GM12878 (cell line): ENCODE measurements around the gene CD180. TPM values are rescaled to one million over a fixed set of nuclear protein-coding genes. Genes with fewer than 3 reads are reported as not detected.

Experiments used
- ATAC-seq: fragments of 200-7000 bp; cut with Tn5 transposase; 3 replicates; pipeline ENCODE4 v1.9.1; 2020; ENCODE audit warnings: mild to moderate bottlenecking, moderate library complexity
- BruUV-seq: library from RNA; stranded (reverse); fragments of 400-500 nt; replicated peaks from 2 replicates; lab custom pipeline; 2021; lab: Mats Ljungman, UMichigan
- CTCF ChIA-PET: fragments of 300-600 bp; sonication (Branson Sonifier 250); formaldehyde crosslinking; extraction: SDS; loops from one replicate; lab custom pipeline; 2021; ENCODE audit warnings: inconsistent platforms; lab: Yijun Ruan, JAX
- POLR2A ChIA-PET: fragments of 350-600 bp; formaldehyde crosslinking; extraction: SDS; loops from one replicate; lab custom pipeline; 2021; ENCODE audit warnings: inconsistent platforms; lab: Charles Lee
- RAD21 ChIA-PET: fragments of 300-600 bp; sonication (Branson Sonifier 250); formaldehyde crosslinking; loops from one replicate; lab custom pipeline; 2023; ENCODE audit warnings: antibody characterized with exemption; ENCODE audit not compliant: unreplicated experiment; lab: Charles Lee
- SMC1A ChIA-PET: fragments of 300-600 bp; sonication (Branson Sonifier 250); formaldehyde crosslinking; loops from one replicate; lab custom pipeline; 2023; ENCODE audit not compliant: unreplicated experiment, uncharacterized antibody; lab: Charles Lee
- DNase-seq: peaks from one replicate; pipeline ENCODE4 v3.0.0-alpha.2; 2011; ENCODE audit warnings: low read depth, low spot score
- FAIRE-seq: peaks from 3 replicates; lab custom pipeline; 2011; peaks lifted over from hg19 to GRCh38; lab: Jason Lieb, UNC
- H2AFZ ChIP-seq: 2 replicates; pipeline ENCODE4 v1.6.0; 2011; ENCODE audit warnings: low read depth, low read length, control low read depth; ENCODE audit not compliant: control insufficient read depth
- H3K27ac ChIP-seq: 2 replicates; pipeline ENCODE4 v1.5.1; 2011; ENCODE audit warnings: control low read depth; ENCODE audit not compliant: control insufficient read depth, insufficient read depth
- H3K27me3 ChIP-seq, 2 experiments: replicated peaks in 1 of 2; 2 replicates each; pipeline versions ENCODE4 v1.6.0 to v1.6.1; 2011; ENCODE audit warnings: low read length in 1 of 2; ENCODE audit not compliant: control insufficient read depth in 2 of 2, insufficient read depth in 2 of 2
- H3K36me3 ChIP-seq, 2 experiments: 2 replicates each; pipeline ENCODE4 v1.5.1; 2011; ENCODE audit warnings: low read length in 1 of 2; ENCODE audit not compliant: control insufficient read depth in 2 of 2, insufficient read depth in 2 of 2
- H3K4me1 ChIP-seq: 2 replicates; pipeline ENCODE4 v1.6.1; 2011; ENCODE audit warnings: mild to moderate bottlenecking, low read length, moderate library complexity, mixed read lengths; ENCODE audit not compliant: control insufficient read depth, insufficient read depth
- H3K4me2 ChIP-seq: 2 replicates; pipeline ENCODE4 v1.6.0; 2011; ENCODE audit warnings: control low read depth; ENCODE audit not compliant: control insufficient read depth, insufficient read depth
- H3K4me3 ChIP-seq: fragments of 200-600 bp; sonication (generic); 2 replicates; pipeline ENCODE4 v1.5.1; 2016
- H3K79me2 ChIP-seq: 2 replicates; pipeline ENCODE4 v1.6.0; 2011; ENCODE audit warnings: low read length; ENCODE audit not compliant: control insufficient read depth, insufficient read depth
- H3K9ac ChIP-seq: 2 replicates; pipeline ENCODE4 v1.8.0; 2011; ENCODE audit warnings: low read length, control low read depth, mixed read lengths; ENCODE audit not compliant: control insufficient read depth, insufficient read depth
- H3K9me3 ChIP-seq: replicated peaks from 3 replicates; pipeline ENCODE4 v1.5.1; 2011; ENCODE audit warnings: mild to moderate bottlenecking, low read length; ENCODE audit not compliant: control insufficient read depth, insufficient read depth
- H4K20me1 ChIP-seq: 2 replicates; pipeline ENCODE4 v1.6.0; 2011; ENCODE audit not compliant: control insufficient read depth, insufficient read depth
- ATF7 ChIP-seq: fragments of 450-650 bp; IDR thresholded peaks from 2 replicates; pipeline ENCODE4 v1.6.1; 2016; ENCODE audit warnings: low read depth, mild to moderate bottlenecking
- CHD4 ChIP-seq: fragments of 200-600 bp; sonication (generic); IDR thresholded peaks from 2 replicates; pipeline ENCODE4 v1.6.1; 2016; ENCODE audit warnings: mild to moderate bottlenecking
- EP300 ChIP-seq, 2 experiments: fragments of 150-350 bp in 1 of 2; IDR thresholded peaks; 2 replicates each; pipeline ENCODE4 v1.6.1; 2011 to 2012; ENCODE audit warnings: low read depth in 2 of 2, low read length in 2 of 2, borderline replicate concordance in 1 of 2, improper control_type of control experiment in 1 of 2, inconsistent platforms in 1 of 2; ENCODE audit not compliant: control insufficient read depth in 1 of 2
- GABPA ChIP-seq: IDR thresholded peaks from 2 replicates; pipeline ENCODE4 v1.6.1; 2014; ENCODE audit warnings: antibody characterized with exemption, low read depth, mild to moderate bottlenecking, inconsistent platforms
- GATAD2B ChIP-seq: fragments of 450-650 bp; conservative IDR thresholded peaks from 2 replicates; pipeline ENCODE4 v1.6.1; 2017; ENCODE audit warnings: low read depth, mild to moderate bottlenecking, moderate library complexity
- KAT2A ChIP-seq: conservative IDR thresholded peaks from 2 replicates; pipeline ENCODE4 v1.6.1; 2011; ENCODE audit warnings: low read depth, low read length; ENCODE audit not compliant: control insufficient read depth
- LARP7 ChIP-seq: fragments of 450-650 bp; IDR thresholded peaks from 2 replicates; pipeline ENCODE4 v1.6.1; 2017; ENCODE audit warnings: mild to moderate bottlenecking
- MEF2A ChIP-seq: IDR thresholded peaks from 2 replicates; pipeline ENCODE4 v1.6.1; 2011; ENCODE audit warnings: low read depth, mild to moderate bottlenecking, low read length, moderate library complexity; ENCODE audit not compliant: insufficient read depth
- NFIC ChIP-seq: IDR thresholded peaks from 2 replicates; pipeline ENCODE4 v1.6.1; 2012; ENCODE audit warnings: low read depth, mild to moderate bottlenecking, inconsistent platforms, low read length, moderate library complexity
- PKNOX1 ChIP-seq: fragments of 450-650 bp; IDR thresholded peaks from 2 replicates; pipeline ENCODE4 v1.6.1; 2016; ENCODE audit warnings: mild to moderate bottlenecking
- RBBP5 ChIP-seq: fragments of 200-600 bp; sonication (generic); conservative IDR thresholded peaks from 2 replicates; pipeline ENCODE4 v1.6.1; 2016
- RELA ChIP-seq: fragments of 450-650 bp; IDR thresholded peaks from 2 replicates; pipeline ENCODE4 v1.8.0; 2014; ENCODE audit warnings: borderline replicate concordance; ENCODE audit not compliant: partially characterized antibody
- SKIL ChIP-seq: fragments of 450-650 bp; IDR thresholded peaks from 2 replicates; pipeline ENCODE4 v1.6.1; 2017; ENCODE audit warnings: mild to moderate bottlenecking, low read depth, inconsistent platforms; ENCODE audit not compliant: poor library complexity, severe bottlenecking
- SMAD5 ChIP-seq: IDR thresholded peaks from 2 replicates; pipeline ENCODE4 v1.6.1; 2016; ENCODE audit warnings: antibody characterized with exemption, low read depth
- SP1 ChIP-seq: IDR thresholded peaks from one replicate; pipeline ENCODE4 v1.6.1; 2011; ENCODE audit warnings: low read depth, low read length
- TCF12 ChIP-seq: IDR thresholded peaks from 2 replicates; pipeline ENCODE4 v1.6.1; 2011; ENCODE audit warnings: low read depth, mild to moderate bottlenecking, low read length
- WGBS: methylation state at CpG from one replicate; pipeline ENCODE4 v1.1.6; 2016; ENCODE audit warnings: low lambda C conversion rate; ENCODE audit not compliant: insufficient replicate concordance, insufficient coverage; ENCODE audit errors: missing lambda C conversion rate; 5-methylcytosine and 5-hydroxymethylcytosine counted together
- in situ Hi-C: fragments of 300-500 bp; cut with MboI; formaldehyde crosslinking; loops from 9 replicates; pipeline ENCODE4 v1.14.3; 2018; ENCODE audit warnings: mixed read lengths
- intact Hi-C: fragments of 100-400 bp; cut with micrococcal nuclease; formaldehyde crosslinking; loops from one replicate; pipeline ENCODE4 v1.14.2; 2022; ENCODE audit not compliant: unreplicated experiment
- polyA plus RNA-seq, 11 experiments: library from polyadenylated mRNA; depleted of rRNA in 4 of 11; unstranded in 6 of 11; stranded (reverse) in 5 of 11; fragments of >200 nt; fragmentation: Nextera tagmentation in 4 of 11; fragmentation: Illumina TruSeq in 1 of 11; extraction: Ambion mirVana in 4 of 11; extraction: Trizol in 1 of 11; gene quantifications; 1 replicate in 1 of 11; 2 replicates in 10 of 11; pipeline versions ENCODE4 v1.2.1 to v1.2.3, GENCODE V29; 2011 to 2016; ENCODE audit warnings: inconsistent platforms in 2 of 11, missing spikeins in 2 of 11, low read depth in 1 of 11
- total RNA-seq, 4 experiments: library from RNA; depleted of rRNA in 3 of 4; stranded (reverse); fragments of >200 nt in 3 of 4; fragmentation: Illumina TruSeq in 1 of 4; extraction: Trizol in 1 of 4; gene quantifications; 2 replicates each; pipeline versions ENCODE4 v1.2.1 to v1.2.3, GENCODE V29; 2013 to 2021

The CD180 gene
- total and polyA plus RNA-seq, 10 of the 15 experiments (the other 5 are each of a cell fraction or from before 2014, with no cell fraction given), result 0.22 to 9.7 (median 2.9) TPM

DNA sequence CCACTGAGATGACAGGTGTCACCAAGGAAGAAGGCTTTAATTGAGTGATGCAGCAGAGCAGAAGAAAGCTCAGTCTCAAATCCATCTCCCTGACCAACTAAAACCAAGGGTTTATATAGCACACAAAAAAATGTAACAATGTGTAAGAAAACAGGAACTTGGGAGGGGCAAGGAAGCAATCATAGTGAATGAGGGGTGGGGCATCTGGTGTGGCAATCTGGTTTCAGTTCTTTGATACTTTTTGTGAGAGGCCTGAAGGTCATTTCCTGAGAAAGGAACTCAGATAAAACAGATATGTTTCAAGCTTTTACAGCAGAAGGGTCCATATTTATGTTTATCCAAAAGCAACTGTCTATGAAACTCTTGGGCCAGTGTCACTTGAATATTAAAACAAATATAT is 19.7 kb downstream of the CD180 start:
- ATAC-seq (no peak), DNase-seq (no peak), FAIRE-seq (no peak)
- Histone ChIP-seq H3K27ac (no peak overlapping the region), H3K36me3 (no peaks in the 10 kb centered on the region), H3K27me3 (no peaks in the 10 kb centered on the region), H3K4me3 (no peak overlapping the region), H3K4me2 (no peak overlapping the region), H3K4me1 (no peaks in the 10 kb centered on the region), H3K79me2 (no peaks in the 10 kb centered on the region), H3K9me3 (peaks cover 4% of the 10 kb centered on the region), H2AFZ (no peak overlapping the region), H3K9ac (no peak overlapping the region), H4K20me1 (no peaks in the 10 kb centered on the region)
- BruUV-seq, result no TSS peak
- ChIA-PET CTCF (no interaction called here), SMC1A (no interaction called here), RAD21 (no interaction called here), POLR2A (no interaction called here)
- in situ Hi-C loops (no loop called here), intact Hi-C loops (no loop called here)
- TF ChIP-seq RELA, result no peak
- no peak for TF ChIP-seq GABPA
- no peak for TF ChIP-seq KAT2A
- TF ChIP-seq LARP7, result no peak
- TF ChIP-seq TCF12, result no peak
- no peak for TF ChIP-seq EP300 (IDR thresholded peaks at IDR 0.05; ENCODE audit: borderline replicate concordance in 1 of 2, control insufficient read depth in 1 of 2, low read depth in 2 of 2, low read length in 2 of 2)

GRCh38 chr5:67173959-67174358 is 22.6 kb downstream of the CD180 start:
- FAIRE-seq, result no peak
- no peak for TF ChIP-seq ATF7
- TF ChIP-seq CHD4, result no peak
- TF ChIP-seq SKIL, result no peak
- TF ChIP-seq NFIC, result no peak
- no peak for TF ChIP-seq SMAD5
- TF ChIP-seq MEF2A, result no peak
- TF ChIP-seq PKNOX1, result no peak
- TF ChIP-seq RBBP5, result no peak
- TF ChIP-seq SP1, result no peak
- TF ChIP-seq GATAD2B, result no peak
- ChIA-PET RAD21 (no interaction called here), SMC1A (interaction anchor here (1.7 kb wide), 1 partner anchor 19 kb away, joined by 3 read pairs; no protein-coding TSS in a partner anchor), POLR2A (no interaction called here), CTCF (no interaction called here)
- Histone ChIP-seq H3K27me3 (no peaks in the 10 kb centered on the region; a peak in 1 of 4 replicates), H4K20me1 (no peaks in the 10 kb centered on the region), H2AFZ (no peak overlapping the region), H3K4me2 (no peak overlapping the region), H3K4me3 (no peak overlapping the region), H3K36me3 (no peaks in the 10 kb centered on the region), H3K27ac (no peak overlapping the region), H3K9ac (no peak overlapping the region), H3K79me2 (no peaks in the 10 kb centered on the region), H3K4me1 (no peaks in the 10 kb centered on the region), H3K9me3 (peaks cover 4% of the 10 kb centered on the region)
- in situ Hi-C loops (no loop called here), intact Hi-C loops (no loop called here)
- ATAC-seq, result no peak
- no TSS peak for BruUV-seq
- 30% methylated on average over 1 of the region's 1 CpG for WGBS
- DNase-seq, result no peak
